ENCODE results near the gene JARID2. TPM values are rescaled to one million over a fixed set of nuclear protein-coding genes. Genes with fewer than 3 reads are reported as not detected.

JARID2 gene
- total RNA-seq, 2 experiments from 2014 or later, result 19.3 to 20.1 TPM

GRCh38 chr6:15254070-15254975, 8.5 kb downstream of the JARID2 start:
- Mint-ChIP-seq H3K4me1 (peaks cover 92% of the 10 kb centered on the region), H3K4me3 (peak overlapping the region; percentile 57), H3K36me3 (peaks cover 70% of the 10 kb centered on the region), H3K27ac (peak overlapping the region; percentile 81), H3K27me3 (no peaks in the 10 kb centered on the region), H3K9me3 (no peaks in the 10 kb centered on the region)
- no peak for DNase-seq

GRCh38 chr6:15255481-15255880, 9.6 kb downstream of the JARID2 start:
- H3K36me3 Mint-ChIP-seq, result peaks cover 72% of the 10 kb centered on the region
- peak overlapping the region; percentile 73 for H3K27ac Mint-ChIP-seq
- peak overlapping the region; percentile 14 for H3K4me3 Mint-ChIP-seq
- H3K4me1 Mint-ChIP-seq, result peaks cover 95% of the 10 kb centered on the region
- DNase-seq, result no peak
- H3K27me3 Mint-ChIP-seq, result no peaks in the 10 kb centered on the region
- no peaks in the 10 kb centered on the region for H3K9me3 Mint-ChIP-seq

DNA sequence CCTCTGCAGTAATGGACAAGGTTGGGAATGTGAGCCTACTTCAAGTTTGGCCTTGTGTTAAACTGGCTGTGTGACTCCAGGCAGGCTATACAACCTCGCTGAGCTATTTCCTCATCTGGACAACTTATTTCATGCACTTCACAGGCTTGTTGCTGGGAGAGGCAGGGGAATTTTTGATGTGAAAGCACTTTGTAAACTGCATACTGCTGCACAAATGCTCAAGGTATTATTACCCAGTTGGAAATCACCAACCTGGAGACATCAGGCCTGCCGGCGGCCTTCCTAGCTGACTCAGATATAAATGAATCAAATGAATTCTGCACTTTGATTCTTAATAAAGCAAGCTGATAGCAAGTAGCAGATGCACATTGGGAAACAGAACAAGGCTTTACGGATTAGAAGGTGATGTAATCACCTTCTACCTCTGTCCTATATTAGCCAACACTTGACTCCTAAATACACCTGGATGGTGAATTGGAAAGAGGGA, 10.1 kb downstream of the JARID2 start:
- H3K4me1 Mint-ChIP-seq, result peaks cover 95% of the 10 kb centered on the region
- no peaks in the 10 kb centered on the region for H3K9me3 Mint-ChIP-seq
- H3K4me3 Mint-ChIP-seq, result no peak overlapping the region
- no peaks in the 10 kb centered on the region for H3K27me3 Mint-ChIP-seq
- no peak overlapping the region for H3K27ac Mint-ChIP-seq
- H3K36me3 Mint-ChIP-seq, result peaks cover 70% of the 10 kb centered on the region
- no peak for DNase-seq

GRCh38 chr6:15256538-15257271, 10.8 kb downstream of the JARID2 start:
- H3K4me3 Mint-ChIP-seq, result no peak overlapping the region
- no peak overlapping the region for H3K27ac Mint-ChIP-seq
- DNase-seq, result no peak
- H3K27me3 Mint-ChIP-seq, result no peaks in the 10 kb centered on the region
- H3K4me1 Mint-ChIP-seq, result peaks cover 88% of the 10 kb centered on the region
- peaks cover 63% of the 10 kb centered on the region for H3K36me3 Mint-ChIP-seq
- H3K9me3 Mint-ChIP-seq, result no peaks in the 10 kb centered on the region

- Mint-ChIP-seq H3K4me1 (peaks cover 80% of the 10 kb centered on the region), H3K36me3 (peaks cover 63% of the 10 kb centered on the region), H3K27me3 (no peaks in the 10 kb centered on the region), H3K4me3 (no peak overlapping the region), H3K9me3 (no peaks in the 10 kb centered on the region), H3K27ac (peak overlapping the region; percentile 9)
- DNase-seq, result no peak
These were observed 11.7 kb downstream of the JARID2 start for GRCh38 chr6:15257357-15258132.

- no peak for DNase-seq
- H3K4me1 Mint-ChIP-seq, result peaks cover 78% of the 10 kb centered on the region
- H3K9me3 Mint-ChIP-seq, result no peaks in the 10 kb centered on the region
- H3K27me3 Mint-ChIP-seq, result no peaks in the 10 kb centered on the region
- H3K27ac Mint-ChIP-seq, result peak overlapping the region; percentile 1
- no peak overlapping the region for H3K4me3 Mint-ChIP-seq
- H3K36me3 Mint-ChIP-seq, result peaks cover 55% of the 10 kb centered on the region
These were observed 13.9 kb downstream of the JARID2 start for GRCh38 chr6:15259766-15260098.

- Mint-ChIP-seq H3K4me1 (peaks cover 78% of the 10 kb centered on the region), H3K27me3 (no peaks in the 10 kb centered on the region), H3K36me3 (peaks cover 50% of the 10 kb centered on the region), H3K4me3 (no peak overlapping the region), H3K27ac (peak overlapping the region; percentile 1), H3K9me3 (no peaks in the 10 kb centered on the region)
- DNase-seq, result no peak
These were observed 14.4 kb downstream of the JARID2 start for GRCh38 chr6:15260099-15260821.

DNA sequence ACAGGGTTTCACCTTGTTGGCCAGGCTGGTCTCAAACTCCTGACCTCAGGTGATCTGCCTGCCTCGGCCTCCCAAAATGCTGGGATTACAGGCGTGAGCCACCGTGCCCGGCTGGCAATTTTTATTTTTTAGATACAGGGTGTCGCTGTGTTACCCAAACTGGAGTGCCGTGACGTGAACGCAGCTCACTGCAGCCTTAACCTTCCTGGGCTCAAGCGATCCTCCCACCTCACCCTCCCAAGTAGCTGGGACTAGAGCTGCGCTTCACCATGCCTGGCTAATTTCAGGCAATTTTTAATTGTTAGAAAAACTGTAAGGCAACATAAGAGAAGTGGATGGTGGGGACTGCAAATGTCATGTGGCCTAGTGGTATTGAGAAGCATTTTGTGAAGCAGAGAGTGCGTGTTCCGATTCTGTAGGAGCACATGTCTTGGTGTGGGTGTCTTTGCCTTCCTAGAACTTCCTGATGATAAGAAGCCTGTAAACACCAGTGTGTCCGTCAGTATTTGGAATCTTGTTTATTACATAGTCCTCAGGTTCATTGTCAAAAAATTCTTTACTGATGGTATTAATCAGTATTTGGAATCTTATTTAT, 18.0 kb downstream of the JARID2 start:
- no peaks in the 10 kb centered on the region for H3K9me3 Mint-ChIP-seq
- H3K27me3 Mint-ChIP-seq, result no peaks in the 10 kb centered on the region
- H3K4me1 Mint-ChIP-seq, result peaks cover 79% of the 10 kb centered on the region
- peaks cover 28% of the 10 kb centered on the region for H3K36me3 Mint-ChIP-seq
- no peak for DNase-seq
- peak overlapping the region; percentile 36 for H3K27ac Mint-ChIP-seq
- H3K4me3 Mint-ChIP-seq, result peak overlapping the region; percentile 40

DNA sequence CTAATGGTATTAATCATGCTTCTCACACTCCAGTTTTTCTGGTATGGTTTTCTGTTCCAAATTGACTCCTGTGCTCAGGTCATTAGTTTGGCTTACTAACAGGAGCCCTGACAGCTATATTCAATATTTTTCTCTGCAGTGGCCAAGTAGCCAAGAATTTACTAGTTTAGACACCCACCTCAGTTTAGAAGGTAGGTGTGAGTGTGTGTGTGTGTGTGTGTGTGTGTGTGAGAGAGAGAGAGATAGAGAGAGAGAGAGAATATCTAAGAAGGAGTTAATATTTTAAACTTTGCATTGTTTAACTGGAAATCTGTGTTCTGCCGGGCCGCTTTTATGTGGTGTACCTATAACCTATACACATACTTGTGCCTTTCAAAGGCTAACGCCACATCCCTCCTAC, 18.5 kb downstream of the JARID2 start:
- peak overlapping the region; percentile 40 for H3K4me3 Mint-ChIP-seq
- H3K27ac Mint-ChIP-seq, result no peak overlapping the region
- H3K27me3 Mint-ChIP-seq, result no peaks in the 10 kb centered on the region
- H3K36me3 Mint-ChIP-seq, result peaks cover 26% of the 10 kb centered on the region
- no peak for DNase-seq
- H3K4me1 Mint-ChIP-seq, result peaks cover 78% of the 10 kb centered on the region
- H3K9me3 Mint-ChIP-seq, result no peaks in the 10 kb centered on the region

DNA sequence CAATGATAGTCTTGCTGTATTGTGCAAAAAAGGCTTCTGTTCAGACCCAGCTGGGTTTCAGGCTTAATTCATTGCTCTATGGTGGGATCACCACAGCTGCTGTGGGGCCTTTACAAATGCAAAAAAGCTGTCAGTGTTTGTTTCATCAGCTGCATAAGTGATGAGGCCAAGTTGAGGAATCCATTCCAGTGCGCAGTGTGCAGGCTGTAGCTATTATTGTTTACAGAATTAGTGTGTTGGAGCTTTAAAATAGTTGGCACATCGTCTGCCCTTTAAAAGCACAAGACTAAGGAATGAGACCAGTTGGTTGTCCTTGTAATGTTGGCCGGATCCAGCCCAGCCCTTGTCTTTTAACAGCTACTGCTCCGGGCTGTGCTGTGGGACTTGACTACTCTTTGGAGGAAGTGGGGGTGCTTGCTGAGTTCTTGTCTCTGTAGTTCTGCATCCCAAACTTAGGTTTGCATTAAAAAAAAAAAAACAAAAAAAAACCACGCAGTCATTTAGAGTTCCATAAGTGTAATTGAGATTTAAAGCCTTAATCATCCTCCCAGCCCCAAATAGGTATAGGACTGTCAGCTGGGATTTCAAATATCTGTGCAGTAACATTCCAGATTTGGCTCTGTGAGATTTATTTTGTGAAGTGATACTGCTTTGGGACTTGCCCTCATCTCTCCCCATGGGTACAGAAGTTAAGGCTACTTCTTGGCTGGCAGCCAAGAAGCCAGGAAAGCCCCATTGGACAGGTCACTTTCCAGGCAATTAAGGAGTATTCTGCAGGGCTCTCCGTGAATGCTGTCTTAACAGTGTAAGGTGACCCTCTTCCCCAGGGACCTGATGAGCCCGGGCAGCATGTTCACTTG, 19.3 kb downstream of the JARID2 start:
- Mint-ChIP-seq H3K27ac (no peak overlapping the region), H3K4me1 (peaks cover 73% of the 10 kb centered on the region), H3K9me3 (no peaks in the 10 kb centered on the region), H3K27me3 (no peaks in the 10 kb centered on the region), H3K36me3 (peaks cover 24% of the 10 kb centered on the region), H3K4me3 (peak overlapping the region; percentile 3)
- no peak for DNase-seq

GRCh38 chr6:15265787-15266186, 19.9 kb downstream of the JARID2 start:
- Mint-ChIP-seq H3K27me3 (no peaks in the 10 kb centered on the region), H3K4me1 (peaks cover 69% of the 10 kb centered on the region), H3K36me3 (peaks cover 25% of the 10 kb centered on the region), H3K4me3 (no peak overlapping the region), H3K27ac (peak overlapping the region; percentile 40), H3K9me3 (no peaks in the 10 kb centered on the region)
- DNase-seq, result no peak

- peaks cover 28% of the 10 kb centered on the region for H3K36me3 Mint-ChIP-seq
- H3K27ac Mint-ChIP-seq, result peak overlapping the region; percentile 40
- H3K4me3 Mint-ChIP-seq, result peak overlapping the region; percentile 40
- no peaks in the 10 kb centered on the region for H3K27me3 Mint-ChIP-seq
- DNase-seq, result no peak
- peaks cover 74% of the 10 kb centered on the region for H3K4me1 Mint-ChIP-seq
- peaks cover 1% of the 10 kb centered on the region for H3K9me3 Mint-ChIP-seq
These were observed 20.6 kb downstream of the JARID2 start for GRCh38 chr6:15266423-15266996.

DNA sequence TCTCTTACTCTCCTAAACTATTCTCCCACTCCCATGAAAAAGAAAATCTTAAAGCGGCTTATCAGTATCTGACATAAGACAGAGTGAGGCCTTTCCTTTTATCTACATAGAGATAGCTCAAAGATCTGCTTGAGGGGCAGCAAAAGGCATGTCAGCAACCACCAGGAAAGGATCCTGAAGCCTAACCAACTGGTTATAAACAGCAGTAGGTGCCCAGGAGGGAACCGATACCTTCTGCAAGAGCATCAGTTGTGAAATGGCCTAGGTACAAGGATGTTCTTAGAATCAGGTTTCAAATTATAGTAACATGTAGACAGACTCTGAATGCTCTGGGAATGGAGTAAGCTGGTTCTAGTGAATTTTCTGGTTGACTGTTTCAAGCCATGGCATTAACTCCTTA, 21.4 kb downstream of the JARID2 start:
- H3K27ac Mint-ChIP-seq, result no peak overlapping the region
- peaks cover 78% of the 10 kb centered on the region for H3K4me1 Mint-ChIP-seq
- H3K4me3 Mint-ChIP-seq, result no peak overlapping the region
- H3K27me3 Mint-ChIP-seq, result no peaks in the 10 kb centered on the region
- no peak for DNase-seq
- H3K36me3 Mint-ChIP-seq, result peaks cover 28% of the 10 kb centered on the region
- H3K9me3 Mint-ChIP-seq, result peaks cover 1% of the 10 kb centered on the region
